ENCODE results near the gene PARK7.

DNA sequence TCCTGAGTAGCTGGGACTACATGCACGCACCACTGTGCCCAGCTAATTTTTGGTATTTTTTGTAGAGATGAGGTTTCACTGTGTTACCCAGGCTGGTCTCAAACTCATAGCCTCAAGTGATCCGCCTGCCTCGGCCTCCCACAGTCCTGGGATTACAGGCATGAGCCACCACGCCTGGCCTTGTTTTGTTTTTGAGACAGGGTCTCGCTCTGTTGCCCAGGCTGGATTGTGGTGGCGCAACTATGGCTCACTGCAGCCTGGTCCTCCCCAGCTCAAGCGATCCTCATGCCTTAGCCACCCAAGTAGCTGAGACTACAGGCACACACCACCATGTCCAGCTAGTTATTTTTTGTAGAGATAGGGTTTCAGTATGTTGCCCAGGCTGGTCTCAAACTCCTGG lies 26.0 kb downstream of the PARK7 start:
- TF ChIP-seq, protein P1, sequence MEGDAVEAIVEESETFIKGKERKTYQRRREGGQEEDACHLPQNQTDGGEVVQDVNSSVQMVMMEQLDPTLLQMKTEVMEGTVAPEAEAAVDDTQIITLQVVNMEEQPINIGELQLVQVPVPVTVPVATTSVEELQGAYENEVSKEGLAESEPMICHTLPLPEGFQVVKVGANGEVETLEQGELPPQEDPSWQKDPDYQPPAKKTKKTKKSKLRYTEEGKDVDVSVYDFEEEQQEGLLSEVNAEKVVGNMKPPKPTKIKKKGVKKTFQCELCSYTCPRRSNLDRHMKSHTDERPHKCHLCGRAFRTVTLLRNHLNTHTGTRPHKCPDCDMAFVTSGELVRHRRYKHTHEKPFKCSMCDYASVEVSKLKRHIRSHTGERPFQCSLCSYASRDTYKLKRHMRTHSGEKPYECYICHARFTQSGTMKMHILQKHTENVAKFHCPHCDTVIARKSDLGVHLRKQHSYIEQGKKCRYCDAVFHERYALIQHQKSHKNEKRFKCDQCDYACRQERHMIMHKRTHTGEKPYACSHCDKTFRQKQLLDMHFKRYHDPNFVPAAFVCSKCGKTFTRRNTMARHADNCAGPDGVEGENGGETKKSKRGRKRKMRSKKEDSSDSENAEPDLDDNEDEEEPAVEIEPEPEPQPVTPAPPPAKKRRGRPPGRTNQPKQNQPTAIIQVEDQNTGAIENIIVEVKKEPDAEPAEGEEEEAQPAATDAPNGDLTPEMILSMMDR (conservative IDR thresholded peaks at IDR 0.05; ENCODE audit: low read length), result no peak
- TF ChIP-seq EZH2phosphoT487 (IDR thresholded peaks at IDR 0.05; ENCODE audit: borderline replicate concordance, low read depth, low read length), result no peak
